Activated CD4-positive, CD25-positive, alpha-beta regulatory T cell treated with anti-CD3 and anti-CD28 coated beads, Interleukin-2, amount 50 U/mL, for 16 hours (primary cell): ENCODE data around the gene SPC25.
"Not testable (repeated sequence)": the region's sequence is repeated elsewhere in the genome, so short reads cannot be mapped to it uniquely, and the experiment has no call there.

Experiments used
- DNase-seq: peaks from one replicate; pipeline ENCODE4 v3.0.0-alpha.2; 2020; ENCODE audit warnings: low read depth, low spot score

Gene SPC25

DNA sequence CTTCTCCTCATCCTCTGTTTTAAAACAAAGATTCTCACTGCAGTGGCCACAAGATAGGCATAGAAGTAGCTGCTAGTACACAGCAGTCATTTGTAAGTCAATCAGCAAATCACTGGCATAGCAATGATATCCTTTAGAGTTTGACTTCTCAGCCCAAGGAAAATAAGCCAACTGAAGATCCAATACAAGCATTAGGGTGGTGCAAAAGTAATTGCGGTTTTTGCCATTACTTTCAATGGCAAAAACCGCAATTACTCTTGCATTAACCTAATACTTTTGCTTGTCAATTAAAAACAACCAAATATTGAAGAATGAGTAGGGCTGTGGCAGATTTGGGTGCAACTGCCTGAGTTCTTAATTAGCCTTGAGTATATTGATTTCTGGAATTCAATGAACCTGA is 13.7 kb upstream of the SPC25 start:
- no peak for DNase-seq

DNA sequence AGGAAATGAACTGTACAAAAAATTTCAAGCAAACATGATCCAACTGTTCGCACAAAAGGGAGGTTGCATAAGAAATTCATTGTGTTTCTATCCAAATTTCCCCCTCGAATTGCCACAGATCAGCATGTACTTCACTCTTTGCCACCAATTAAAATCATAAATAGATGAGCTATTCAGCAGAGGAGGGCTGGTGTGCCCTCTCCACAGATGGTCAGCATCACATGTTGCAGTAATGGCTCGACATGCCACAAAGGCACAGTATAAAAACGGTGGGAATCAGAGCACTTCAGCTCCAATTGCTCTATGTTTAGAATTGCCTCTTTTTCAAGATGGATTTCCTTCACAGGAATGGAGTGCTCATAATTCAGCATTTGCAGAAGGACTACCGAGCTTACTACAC is 10.8 kb upstream of the SPC25 start, which contains the start of gene G6PC2:
G6PC2 (plus strand) TSS at position 289 of the 400 bp plus-strand sequence; CDS start at position 330, 41 bp downstream.
- DNase-seq, result no peak

DNA sequence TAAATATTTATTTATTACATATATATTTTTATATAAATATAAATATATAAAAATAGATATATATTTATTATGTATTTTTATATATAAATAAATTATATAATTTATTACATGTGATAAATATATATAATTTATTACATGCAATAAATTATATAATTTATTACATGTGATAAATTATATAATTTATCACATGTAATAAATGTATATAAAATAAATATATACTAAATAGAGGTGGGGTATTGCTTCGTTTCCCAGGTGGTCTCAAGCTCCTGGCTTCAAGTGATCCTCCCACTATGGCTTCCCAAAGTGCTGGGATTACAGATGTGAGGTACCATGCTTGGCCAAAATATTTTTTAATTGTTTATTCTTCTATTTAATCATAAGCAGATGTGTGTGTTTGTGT is 7.2 kb upstream of the SPC25 start:
- no peak for DNase-seq

DNA sequence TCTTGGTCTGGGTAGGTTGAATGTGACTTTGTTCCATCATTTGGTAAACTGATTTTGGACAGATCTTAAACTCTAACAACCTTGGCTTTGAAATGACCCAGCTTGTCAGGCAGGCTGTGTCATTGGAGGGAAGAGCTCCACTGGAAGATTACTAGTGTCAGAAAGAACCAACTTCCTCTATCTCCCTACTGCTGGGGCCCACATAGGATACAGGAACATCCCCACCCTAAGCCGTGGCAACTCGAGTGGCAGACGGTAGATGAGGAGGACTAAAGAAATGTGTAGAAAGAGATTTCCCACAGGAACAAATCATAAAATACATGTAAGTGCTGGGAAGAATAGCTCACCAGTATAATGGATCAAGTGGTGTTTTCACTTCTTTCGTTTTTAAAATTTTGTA is 6.6 kb upstream of the SPC25 start:
- DNase-seq, result no peak

DNA sequence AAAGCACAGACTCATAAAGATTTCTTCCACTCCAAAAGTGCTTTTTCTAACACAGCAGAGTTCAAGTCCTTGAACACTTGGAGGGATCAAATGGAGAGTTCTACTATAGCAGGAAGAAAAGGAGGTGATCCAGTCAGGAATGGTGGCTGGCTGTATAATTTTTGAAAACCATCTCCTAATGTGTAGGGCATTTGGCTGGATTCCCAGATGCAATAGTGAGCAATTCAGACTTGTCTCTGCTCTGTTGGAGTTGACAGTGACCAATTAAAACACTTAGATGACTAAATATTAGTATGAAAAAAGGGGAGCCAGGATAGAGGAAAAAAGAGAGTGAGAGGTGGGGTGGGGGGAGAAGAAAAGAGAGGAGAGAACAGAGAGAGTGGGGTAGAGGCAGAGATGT is 5.5 kb upstream of the SPC25 start:
- DNase-seq, result no peak

DNA sequence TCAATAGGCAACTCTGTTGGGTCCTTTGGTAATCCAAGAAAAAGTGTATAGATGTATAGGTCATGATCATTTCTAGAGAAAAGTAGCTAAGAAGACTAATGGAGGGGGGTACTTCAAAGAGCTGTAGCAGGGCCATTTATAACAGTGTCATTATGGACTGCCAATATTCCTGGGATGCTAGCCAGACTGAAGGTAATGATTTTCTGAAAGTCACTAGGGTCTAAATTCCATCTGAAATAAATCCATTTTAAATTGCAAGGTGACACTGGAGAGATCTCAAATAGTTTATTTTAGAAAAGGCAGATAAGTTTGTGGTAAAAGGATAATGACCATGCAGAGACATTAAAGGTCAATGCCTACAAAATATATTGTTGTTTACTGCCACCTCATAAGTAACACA is 4.5 kb upstream of the SPC25 start:
- no peak for DNase-seq

DNA sequence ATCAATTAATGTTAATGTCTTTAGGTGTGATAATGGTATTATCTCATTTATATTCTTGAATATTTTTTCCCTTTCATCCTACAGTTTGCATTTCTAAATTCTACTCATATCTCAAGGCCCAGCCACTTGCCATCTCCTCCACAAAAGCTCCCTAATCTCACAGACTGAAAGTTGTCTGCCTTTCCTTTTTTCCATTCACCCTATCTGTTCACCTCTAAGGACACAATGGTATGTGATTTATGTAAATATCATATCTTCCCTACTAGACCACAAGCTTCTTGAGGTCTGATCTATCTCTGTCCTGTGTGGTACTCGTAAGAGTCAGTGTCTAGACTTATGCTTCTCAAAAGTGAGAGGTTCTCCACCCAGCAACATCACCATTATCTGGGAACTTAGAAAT is 3.9 kb upstream of the SPC25 start:
- DNase-seq, result no peak

DNA sequence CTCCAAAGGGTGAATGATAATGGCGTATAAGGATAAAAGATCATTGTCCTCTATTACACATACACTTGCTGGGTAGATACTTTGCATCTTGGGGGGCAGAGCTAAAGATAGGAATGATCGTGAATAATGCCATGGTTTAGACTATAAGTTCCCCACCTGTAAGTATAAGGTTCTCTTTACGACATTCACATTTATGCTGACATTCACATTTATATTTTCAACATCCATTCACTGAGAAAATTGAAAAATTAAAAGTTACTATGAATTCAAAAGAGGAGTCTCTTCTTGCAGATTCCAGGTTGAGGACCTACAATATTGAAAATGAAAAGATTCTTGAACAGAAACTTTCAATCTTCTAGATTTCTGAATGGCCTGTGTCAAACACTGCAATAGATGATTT is 2.1 kb upstream of the SPC25 start:
- no peak for DNase-seq

DNA sequence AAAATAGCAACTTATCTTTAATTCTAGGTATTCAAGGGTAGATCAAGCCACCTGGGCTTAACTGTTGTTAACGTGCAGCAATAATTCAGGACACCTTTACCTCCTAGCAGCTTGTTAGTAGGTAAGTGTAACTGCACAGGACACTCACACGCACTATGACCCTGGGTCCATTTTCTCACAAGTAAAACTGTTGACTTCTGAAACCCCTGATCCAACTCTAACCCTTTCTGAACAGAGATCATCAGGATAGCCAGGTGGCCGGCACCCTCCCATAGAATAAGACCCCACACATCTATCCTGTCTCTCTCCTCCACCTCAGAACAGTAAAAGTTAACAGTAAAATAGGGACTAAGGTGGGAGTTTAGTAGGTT is 610 bp downstream of the SPC25 start:
- DNase-seq, result no peak

DNA sequence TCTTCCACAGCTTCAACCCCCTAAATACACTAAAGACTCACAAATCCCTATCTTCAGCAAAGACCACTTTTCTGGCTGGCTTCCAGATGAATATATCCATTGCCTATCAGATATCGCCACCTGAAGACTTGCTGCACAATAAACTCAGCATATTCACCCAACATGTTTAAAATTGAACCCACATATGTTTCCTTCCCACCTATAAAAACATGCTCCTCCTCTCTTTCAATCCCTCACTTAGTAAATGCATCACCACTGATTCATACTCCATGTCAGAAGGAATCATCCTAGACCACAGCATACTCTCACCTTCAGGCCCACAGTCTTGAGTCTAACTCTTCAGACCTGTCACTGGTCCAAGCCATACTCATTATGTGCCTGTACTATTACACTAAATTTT is 5.3 kb downstream of the SPC25 start:
- DNase-seq, result no peak

DNA sequence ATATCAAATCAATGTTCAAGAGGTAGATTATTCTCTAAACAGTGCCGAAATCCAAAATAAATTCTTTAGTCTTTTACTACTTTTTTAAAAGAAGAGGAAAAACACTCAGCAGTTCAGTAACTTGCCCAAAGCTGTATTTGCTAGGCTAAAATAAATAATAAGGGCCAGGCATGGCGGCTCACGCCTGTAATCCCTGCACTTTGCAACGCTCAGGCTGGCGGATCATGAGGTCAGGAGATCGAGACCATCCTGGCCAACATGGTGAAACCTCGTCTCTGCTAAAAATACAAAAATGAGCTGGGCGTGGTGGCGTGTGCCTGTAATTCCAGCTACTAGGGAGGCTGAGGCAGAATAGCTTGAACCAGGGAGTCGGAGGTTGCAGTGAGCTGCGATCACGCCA is 8.1 kb downstream of the SPC25 start:
- not testable (repeated sequence) for DNase-seq

DNA sequence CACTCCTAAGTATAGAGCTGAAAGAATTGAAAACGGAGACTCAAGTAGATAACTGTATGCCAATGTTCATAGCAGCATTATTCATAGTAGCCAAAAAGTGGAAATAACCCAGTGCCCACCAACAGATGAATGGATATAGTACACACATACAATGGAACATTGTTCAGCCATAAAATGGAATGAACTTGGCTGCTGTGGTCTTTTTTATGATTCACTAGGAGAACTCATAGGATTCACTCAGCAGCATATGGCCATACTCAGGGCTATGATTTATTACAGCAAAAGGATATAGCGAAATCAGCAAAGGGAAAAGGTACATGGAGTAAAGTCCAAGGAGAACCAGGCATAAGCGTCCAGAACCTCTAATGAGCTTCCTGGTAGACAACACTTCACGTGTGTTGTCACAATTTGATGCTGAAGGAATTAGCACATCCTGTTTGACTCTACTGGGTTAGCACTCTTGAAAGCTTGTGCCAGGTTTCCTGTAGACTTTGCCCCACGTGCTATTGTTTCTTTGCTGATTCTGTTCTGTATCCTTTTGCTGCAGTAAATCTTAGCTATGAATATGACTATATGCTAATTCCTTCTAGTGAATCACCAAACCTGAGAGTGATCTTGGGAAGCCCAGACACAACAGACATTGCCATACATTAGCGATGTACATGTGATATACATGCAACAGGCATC is 15.7 kb downstream of the SPC25 start:
- DNase-seq, result no peak

DNA sequence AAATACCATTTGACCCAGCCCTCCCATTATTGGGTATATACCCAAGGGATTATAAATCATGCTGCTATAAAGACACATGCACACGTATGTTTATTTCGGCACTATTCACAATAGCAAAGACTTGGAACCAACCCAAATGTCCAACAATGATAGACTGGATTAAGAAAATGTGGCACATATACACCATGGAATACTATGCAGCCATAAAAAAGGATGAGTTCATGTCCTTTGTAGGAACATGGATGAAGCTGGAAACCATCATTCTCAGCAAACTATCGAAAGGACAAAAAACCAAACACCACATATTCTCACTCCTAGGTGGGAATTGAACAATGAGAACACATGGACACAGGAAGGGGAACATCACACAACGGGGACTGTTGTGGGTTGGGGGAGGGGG is 19.4 kb downstream of the SPC25 start:
- DNase-seq, result not testable (repeated sequence)

DNA sequence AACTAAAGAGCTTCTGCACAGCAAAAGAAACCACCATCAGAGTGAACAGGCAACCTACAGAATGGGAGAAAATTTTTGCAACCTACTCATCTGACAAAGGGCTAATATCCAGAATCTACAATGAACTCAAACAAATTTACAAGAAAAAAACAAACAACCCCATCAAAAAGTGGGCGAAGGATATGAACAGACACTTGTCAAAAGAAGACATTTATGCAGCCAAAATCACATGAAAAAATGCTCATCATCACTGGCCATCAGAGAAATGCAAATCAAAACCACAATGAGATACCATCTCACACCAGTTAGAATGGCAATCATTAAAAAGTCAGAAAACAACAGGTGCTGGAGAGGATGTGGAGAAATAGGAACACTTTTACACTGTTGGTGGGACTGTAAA is 19.9 kb downstream of the SPC25 start:
- not testable (repeated sequence) for DNase-seq

DNA sequence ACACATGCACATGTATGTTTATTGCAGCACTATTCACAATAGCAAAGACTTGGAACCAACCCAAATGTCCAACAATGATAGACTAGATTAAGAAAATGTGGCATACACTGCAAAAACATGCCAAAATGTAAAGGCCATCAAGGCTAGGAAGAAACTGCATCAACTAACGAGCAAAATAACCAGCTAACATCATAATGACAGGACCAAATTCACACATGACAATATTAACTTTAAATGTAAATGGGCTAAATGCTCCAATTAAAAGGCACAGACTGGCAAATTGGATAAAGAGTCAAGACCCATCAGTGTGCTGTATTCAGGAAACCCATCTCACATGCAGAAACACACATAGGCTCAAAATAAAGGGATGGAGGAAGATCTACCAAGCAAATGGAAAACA is 23.1 kb downstream of the SPC25 start:
- not testable (repeated sequence) for DNase-seq

DNA sequence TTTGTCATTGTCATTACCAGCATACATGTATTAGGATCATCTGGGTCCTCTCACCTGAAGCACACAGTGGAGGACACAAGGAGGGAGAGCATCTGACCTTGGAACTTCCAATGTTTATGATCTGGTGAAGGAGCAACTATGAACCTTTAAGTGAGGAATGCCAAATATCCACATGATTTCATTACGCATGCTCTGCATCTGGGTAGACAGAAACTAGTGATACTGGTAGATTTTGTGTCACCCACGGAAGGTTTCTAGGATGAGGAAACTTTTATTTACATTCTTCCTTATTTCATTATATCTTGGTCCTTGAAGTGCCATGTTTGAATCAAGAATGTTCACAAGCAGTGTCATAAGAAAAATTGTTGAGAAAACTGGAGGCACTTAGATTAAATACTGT is 32.1 kb downstream of the SPC25 start:
- no peak for DNase-seq

DNA sequence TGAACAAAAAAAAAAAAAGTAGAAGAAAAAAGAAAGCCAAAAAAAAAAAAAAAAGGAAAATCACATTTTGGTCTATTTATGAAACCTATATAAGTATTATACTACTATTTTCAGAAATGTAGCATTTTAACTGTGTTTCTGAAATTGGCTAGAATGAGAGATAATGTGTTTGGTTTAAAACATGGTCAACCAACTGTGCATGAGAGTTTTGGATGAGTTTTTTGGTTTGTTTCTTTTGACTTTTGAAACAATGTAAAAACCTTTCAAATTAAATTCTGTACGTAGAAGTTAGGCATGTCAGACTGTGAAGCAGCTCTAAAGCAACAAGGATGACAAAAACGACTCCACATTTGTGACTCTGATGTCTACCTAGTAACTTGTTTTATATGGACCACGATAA is 34.6 kb downstream of the SPC25 start:
- DNase-seq, result no peak

DNA sequence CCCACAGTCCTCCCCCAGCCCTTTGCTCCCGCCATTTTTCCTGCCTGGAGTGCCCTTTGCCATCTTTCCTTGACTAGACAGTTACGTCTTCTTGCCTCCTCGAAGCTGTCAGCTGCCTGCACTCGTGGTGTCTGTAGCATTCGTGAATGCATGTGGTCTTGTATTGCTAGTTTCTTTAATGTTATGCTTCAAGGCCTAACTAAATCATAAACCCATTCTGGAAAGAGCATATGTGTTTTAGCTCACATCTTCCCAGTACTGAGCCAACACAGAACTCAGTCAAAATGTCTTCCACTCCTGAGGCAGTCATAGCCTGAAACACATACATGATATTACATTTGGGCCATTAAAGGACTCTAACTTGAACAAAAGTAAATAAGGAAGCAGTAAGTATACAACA is 35.6 kb downstream of the SPC25 start:
- no peak for DNase-seq

DNA sequence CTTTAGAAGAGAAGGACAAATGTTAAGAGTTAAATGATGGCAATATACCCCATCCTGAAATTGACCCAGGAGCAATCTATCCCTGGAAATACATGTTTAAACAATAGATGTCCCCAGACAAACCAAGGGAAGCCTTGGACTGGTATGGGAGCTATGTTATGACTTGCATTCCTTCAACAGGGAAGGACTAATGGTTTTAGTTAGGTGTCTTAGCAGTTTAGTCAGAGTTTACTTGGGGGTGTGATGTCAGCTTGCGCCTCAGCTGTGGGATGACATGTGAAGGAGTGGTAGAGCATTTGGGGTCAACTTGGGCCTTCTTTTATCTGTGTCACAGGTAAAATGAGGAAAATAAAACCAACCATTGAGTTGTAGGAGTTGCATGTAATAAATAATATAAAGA is 36.8 kb downstream of the SPC25 start:
- DNase-seq, result no peak

DNA sequence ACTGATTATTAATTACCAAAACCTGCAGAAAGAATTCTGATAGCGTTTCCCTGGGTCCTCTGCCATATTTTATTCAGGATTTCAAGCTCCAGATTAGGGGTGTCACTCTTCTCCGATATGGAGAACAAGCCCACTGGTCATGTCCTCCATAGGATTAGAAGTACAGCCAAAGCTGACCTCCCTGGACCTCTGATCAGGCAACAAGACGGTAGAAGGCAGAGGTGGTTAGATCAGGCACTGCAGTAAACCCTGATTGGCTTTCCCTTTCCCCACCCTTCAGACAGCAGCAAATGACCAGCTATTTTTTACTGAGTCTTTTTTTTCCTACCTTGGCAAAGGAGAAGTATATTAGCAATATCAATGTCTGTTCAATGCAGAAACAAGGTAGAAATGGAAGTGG is 37.7 kb downstream of the SPC25 start:
- no peak for DNase-seq

DNA sequence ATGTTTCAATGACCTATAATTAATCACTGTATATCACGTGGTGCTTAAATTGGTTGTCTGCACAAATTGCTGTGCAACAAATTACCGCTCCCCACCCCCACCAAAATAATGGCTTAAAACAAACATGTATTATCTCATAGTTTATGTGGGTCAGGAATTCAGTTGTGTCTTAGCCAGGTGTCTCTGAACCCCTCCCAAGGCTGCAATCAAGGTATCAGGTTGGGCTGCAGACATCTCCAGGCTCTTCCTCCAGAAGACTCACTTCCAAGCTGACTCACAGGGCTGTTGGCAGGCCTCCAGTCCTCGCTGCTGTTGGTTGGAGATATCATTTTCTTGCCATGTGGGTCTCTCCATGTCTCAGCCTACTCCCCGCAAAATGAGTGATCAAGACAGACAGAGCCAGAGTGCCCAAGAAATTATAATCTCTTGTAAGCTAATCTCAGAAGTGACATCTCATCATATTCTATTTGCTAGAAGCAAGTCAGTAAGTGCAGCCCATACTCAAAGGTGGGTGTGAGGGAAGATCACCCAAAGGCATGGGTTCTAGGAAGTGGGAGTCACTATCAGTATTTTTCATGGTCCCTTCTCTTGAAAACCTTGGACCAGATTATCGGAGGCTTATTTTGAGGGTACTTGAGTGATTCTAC is 38.4 kb downstream of the SPC25 start:
- DNase-seq, result no peak

DNA sequence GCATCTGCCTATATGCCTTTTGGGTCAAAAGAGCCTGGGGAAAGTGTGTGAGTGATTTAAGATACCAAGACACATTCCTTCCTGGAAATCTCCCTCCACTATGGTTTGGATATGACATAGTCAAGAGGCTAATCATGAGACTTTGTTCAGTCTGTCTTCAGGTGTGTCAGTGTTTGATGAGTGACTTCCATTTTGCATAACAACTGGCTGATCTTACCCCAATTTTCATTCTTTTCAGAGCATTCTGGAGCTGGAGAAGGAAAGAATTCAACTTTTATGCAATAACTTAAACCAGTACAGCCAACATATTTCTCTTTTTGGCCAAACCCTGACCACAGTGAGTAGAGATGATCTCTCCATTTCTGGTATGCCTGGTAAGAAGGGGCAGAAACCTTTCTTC is 39.4 kb downstream of the SPC25 start:
- DNase-seq, result no peak

DNA sequence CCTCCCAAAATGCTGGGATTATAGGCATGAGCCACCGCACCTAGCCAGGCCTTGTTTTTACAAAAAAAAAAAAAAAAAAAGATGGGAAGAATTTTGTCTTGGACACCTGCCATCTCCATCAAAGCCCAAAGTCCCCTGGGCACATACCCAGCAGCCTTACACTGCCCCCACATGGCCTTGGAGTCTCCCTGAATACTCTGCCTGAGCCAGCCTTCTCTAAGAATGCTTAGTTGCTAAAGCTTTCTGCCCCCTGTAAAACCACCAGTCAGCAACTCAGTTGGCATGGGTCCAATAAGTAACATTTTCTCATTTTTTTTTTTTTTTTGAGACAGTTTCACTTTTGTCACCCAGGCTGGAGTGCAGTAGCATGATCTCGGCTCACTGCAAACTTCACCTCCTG is 40.6 kb downstream of the SPC25 start:
- DNase-seq, result no peak

DNA sequence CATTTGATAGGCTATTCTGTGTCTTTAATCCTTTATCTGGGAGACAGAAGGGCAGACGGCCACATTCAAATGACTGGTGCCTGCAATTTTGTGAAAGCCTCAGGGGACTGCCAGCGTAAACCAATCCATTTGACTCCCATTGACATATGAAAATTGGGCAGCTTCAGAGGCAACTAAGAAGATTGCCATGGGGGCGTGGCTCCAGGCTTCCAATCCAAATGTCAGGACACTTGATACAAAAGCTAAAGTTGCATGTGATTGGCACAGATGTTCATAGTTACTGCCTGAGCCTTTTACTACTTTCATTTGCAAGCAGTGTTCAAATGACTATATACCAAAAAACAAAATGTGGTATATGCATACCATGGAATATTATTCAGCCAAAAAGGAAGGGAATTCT is 42.0 kb downstream of the SPC25 start:
- DNase-seq, result no peak
